HUES6 (cell line): Measurements from ENCODE around the gene TMEM269.

Source experiments
- H3K27ac ChIP-seq: 2 replicates; pipeline ENCODE4 v1.7.0; 2013; ENCODE audit warnings: low read depth, mild to moderate bottlenecking, low read length, inconsistent platforms
- H3K27me3 ChIP-seq: 2 replicates; pipeline ENCODE4 v1.6.1; 2013; ENCODE audit warnings: low read length; ENCODE audit not compliant: control insufficient read depth, insufficient read depth
- H3K36me3 ChIP-seq: 2 replicates; pipeline ENCODE4 v1.6.1; 2013; ENCODE audit warnings: low read length; ENCODE audit not compliant: control insufficient read depth, insufficient read depth
- H3K4me1 ChIP-seq: 2 replicates; pipeline ENCODE4 v1.6.1; 2013; ENCODE audit warnings: low read length; ENCODE audit not compliant: control insufficient read depth, insufficient read depth
- H3K4me3 ChIP-seq: 2 replicates; pipeline ENCODE4 v1.5.1; 2013; ENCODE audit warnings: low read depth, low read length
- H3K9ac ChIP-seq: one replicate; pipeline ENCODE4 v1.6.1; 2013; ENCODE audit warnings: mild to moderate bottlenecking, low read length
- H3K9me3 ChIP-seq: 2 replicates; pipeline ENCODE4 v1.6.1; 2013; ENCODE audit warnings: low read depth, low read length; ENCODE audit not compliant: control insufficient read depth, insufficient read depth

TMEM269 gene

DNA sequence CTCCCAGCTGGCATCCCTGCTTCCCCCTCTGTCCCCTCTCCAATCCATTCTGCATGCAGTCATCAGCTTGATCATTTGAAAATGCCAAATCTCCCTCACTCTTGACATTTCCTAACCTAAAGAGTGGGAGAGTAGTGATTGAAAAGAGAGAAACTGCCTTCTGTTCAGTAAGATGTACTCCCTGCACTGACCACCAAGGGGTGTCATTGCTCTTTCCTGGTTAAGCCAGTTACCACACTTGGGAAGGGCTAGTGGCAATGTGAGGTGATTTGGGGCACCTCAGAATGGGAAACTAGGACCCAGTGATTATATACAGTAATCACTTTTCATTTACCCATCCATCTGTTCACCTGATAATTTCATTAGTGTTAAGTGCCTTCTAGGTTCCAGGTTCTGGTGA, 6.9 kb upstream of the TMEM269 start:
- no peaks in the 10 kb centered on the region for H3K4me1 ChIP-seq
- no peaks in the 10 kb centered on the region for H3K27me3 ChIP-seq
- H3K27ac ChIP-seq: no peak overlapping the region
- no peaks in the 10 kb centered on the region for H3K9me3 ChIP-seq
- peaks cover 83% of the 10 kb centered on the region for H3K36me3 ChIP-seq
- no peak overlapping the region for H3K9ac ChIP-seq
- no peak overlapping the region for H3K4me3 ChIP-seq

DNA sequence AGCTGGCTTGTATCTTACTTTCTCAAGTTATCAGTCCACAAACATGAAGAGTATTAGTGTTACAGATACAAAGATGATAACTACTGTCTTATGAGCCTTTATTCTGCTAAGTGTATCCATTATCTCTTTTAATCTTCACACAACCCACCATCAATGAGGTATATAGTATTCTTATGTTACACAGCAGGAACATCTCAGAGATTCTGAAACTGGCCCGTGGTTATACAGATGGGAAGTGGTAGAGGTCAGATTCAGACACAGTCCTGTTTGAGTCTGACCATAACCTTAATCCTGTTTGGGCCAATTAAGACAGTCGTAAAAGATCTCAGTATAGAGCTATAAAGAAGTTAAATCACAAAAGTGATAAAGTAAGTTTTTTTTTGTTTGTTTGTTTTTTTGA, 5.1 kb upstream of the TMEM269 start:
- no peak overlapping the region for H3K9ac ChIP-seq
- H3K27ac ChIP-seq: no peak overlapping the region
- H3K27me3 ChIP-seq: no peaks in the 10 kb centered on the region
- H3K4me3 ChIP-seq: no peak overlapping the region
- H3K4me1 ChIP-seq: no peaks in the 10 kb centered on the region
- no peaks in the 10 kb centered on the region for H3K9me3 ChIP-seq
- H3K36me3 ChIP-seq: peaks cover 77% of the 10 kb centered on the region

DNA sequence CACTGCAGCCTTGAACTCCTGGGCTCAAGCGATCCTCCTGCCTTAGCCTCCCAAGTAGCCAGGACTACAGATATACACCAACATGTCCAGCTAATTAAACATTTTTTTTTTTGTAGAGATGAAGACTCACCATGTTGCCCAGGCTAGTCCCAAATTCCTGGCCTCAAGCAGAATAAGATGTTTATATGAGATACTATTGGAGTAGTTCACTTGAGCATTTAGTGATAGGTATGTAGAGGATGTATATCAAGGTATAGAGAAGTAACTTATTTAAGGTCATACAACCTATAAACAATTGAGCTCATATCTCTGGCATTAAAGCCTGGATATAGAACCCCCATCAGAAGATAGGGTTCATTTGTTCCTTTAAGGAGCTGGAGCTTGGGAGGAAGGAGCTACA, 4.6 kb upstream of the TMEM269 start:
- no peak overlapping the region for H3K27ac ChIP-seq
- no peak overlapping the region for H3K4me3 ChIP-seq
- no peak overlapping the region for H3K9ac ChIP-seq
- H3K4me1 ChIP-seq: no peaks in the 10 kb centered on the region
- H3K36me3 ChIP-seq: peaks cover 72% of the 10 kb centered on the region
- H3K27me3 ChIP-seq: no peaks in the 10 kb centered on the region
- H3K9me3 ChIP-seq: no peaks in the 10 kb centered on the region

DNA sequence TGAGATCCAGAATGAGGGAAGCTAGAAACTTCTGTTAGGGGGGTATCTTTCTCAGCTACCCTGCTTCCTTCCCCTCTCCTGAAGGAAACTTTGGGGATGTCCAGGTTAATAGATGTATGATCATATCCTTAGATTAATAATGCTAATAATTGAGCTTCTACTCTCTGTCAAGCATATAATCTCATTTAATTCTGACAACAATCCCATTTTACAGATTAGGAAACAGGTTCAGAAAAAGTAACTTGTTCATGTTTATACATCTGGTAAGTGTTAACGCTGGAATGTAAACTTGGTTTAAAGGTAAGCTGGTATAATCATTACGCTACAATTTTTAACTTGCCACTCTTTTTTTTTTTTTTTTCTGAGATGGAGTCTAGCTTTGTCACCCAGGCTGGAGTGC, 1.7 kb upstream of the TMEM269 start:
- H3K36me3 ChIP-seq: peaks cover 47% of the 10 kb centered on the region
- H3K4me1 ChIP-seq: no peaks in the 10 kb centered on the region
- H3K27ac ChIP-seq: no peak overlapping the region
- H3K27me3 ChIP-seq: no peaks in the 10 kb centered on the region
- H3K9ac ChIP-seq: no peak overlapping the region
- H3K4me3 ChIP-seq: no peak overlapping the region
- H3K9me3 ChIP-seq: no peaks in the 10 kb centered on the region

DNA sequence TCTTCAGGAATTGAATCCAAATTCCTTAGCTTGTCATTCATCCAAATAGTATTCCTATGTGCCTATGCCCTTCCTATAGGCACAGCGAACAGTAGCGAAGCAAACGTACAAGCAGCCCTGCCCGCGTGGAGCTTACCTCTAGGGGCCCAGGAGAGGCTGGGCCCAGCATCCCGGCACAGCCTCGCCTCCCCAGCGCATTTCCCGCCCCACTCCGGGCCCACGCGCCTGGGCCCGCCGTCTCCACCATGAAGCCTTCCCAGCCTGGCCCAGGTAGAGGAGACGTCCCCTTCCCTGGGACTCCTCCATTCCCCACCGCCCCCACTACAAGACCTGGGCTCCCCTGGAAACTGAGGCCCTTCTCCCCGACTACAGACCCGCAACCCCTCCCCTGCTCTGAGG, 245 bp upstream of the TMEM269 start:
- H3K4me3 ChIP-seq: no peak overlapping the region

DNA sequence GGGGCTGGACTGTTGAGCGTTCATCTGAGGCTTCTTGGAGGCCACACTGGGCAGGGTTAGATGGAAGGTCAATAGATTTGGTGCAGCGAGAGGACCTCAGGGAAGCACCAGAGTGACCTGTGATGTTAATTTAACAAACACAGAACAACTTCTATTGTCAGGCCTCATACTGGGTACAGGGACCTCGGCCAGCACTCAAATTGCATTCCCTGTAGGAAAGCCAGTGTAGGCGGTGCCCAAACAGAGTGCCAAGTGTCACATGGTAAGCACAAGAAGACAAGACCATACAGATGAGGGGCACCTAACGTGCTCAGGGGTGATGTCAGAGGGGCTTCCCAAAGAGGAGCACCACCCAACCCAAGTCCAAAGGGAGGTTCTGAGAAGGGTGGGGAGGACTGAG, 1.3 kb downstream of the TMEM269 start:
- Histone ChIP-seq H3K27me3 (no peaks in the 10 kb centered on the region), H3K9ac (no peak overlapping the region), H3K4me3 (no peak overlapping the region), H3K4me1 (no peaks in the 10 kb centered on the region), H3K9me3 (no peaks in the 10 kb centered on the region), H3K36me3 (peaks cover 19% of the 10 kb centered on the region), H3K27ac (no peak overlapping the region)

More for the DNA sequence above, 245 bp upstream of the TMEM269 start:
- H3K9me3 ChIP-seq: no peaks in the 10 kb centered on the region
- H3K4me1 ChIP-seq: no peaks in the 10 kb centered on the region
- peaks cover 34% of the 10 kb centered on the region for H3K36me3 ChIP-seq
- H3K9ac ChIP-seq: no peak overlapping the region
- no peaks in the 10 kb centered on the region for H3K27me3 ChIP-seq
- no peak overlapping the region for H3K27ac ChIP-seq

DNA sequence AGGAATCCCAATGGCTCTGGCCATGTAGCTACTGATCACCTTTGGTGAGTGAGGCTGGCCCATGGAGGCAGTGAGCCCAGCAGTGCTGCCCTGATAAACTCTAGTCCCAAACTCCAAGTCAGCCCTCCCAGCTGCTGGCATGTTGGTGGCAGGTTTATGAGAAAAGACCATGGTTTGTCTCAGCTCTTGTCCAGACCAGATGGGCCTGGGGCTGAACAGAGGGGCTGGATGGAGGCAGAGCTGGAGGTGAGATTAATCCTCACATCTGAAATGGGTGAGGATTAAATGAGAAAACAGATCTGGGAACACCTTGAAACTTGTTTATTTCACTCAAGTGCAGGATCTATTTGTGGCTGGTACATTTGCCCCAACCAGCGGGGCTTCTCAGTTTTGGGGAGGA, 3.2 kb downstream of the TMEM269 start:
- H3K9me3 ChIP-seq: no peaks in the 10 kb centered on the region
- H3K36me3 ChIP-seq: peaks cover 5% of the 10 kb centered on the region
- no peaks in the 10 kb centered on the region for H3K4me1 ChIP-seq
- no peak overlapping the region for H3K4me3 ChIP-seq
- H3K27ac ChIP-seq: no peak overlapping the region
- H3K27me3 ChIP-seq: no peaks in the 10 kb centered on the region
- H3K9ac ChIP-seq: no peak overlapping the region

DNA sequence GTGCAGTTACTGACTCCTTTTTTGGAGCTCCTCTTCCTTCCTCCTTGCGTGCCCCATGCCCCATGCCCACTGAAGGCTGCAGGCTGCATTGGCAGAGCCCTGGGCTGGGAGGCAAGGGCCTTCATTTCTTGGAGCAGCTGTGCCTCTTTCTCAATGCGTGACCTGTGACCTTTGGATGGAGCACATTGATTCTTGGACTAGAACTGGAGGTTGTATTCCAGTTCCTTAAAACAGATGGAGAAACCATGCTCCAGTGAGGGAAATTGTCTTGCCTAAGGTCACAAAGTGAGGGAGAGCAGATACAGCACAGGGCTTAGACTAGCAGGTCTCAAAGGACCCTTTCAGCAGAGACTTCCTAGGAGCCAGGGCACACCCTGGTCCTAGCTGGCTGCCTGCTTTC, 9.0 kb downstream of the TMEM269 start:
- Histone ChIP-seq H3K4me1 (no peaks in the 10 kb centered on the region), H3K9me3 (no peaks in the 10 kb centered on the region), H3K4me3 (no peak overlapping the region), H3K27ac (no peak overlapping the region), H3K36me3 (no peaks in the 10 kb centered on the region), H3K9ac (no peak overlapping the region), H3K27me3 (no peaks in the 10 kb centered on the region)

DNA sequence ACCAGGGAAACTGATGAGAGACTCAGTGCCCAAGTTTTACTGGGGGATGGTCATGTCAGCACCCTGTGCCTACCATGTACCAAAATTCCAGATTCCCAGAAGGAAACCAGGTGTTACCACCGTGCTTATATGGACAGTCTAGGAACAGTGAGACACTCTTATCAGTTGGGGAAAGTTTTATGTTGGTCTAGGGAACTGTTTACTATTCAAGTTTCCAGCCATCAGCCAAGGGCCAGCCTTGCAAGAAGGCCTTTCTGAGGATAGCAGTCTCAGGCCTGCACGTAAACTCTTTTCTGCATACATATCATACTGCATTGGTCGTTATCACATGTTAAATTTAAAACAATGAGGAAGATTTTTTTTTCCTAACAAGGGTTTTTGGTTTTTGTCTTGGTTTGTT, 12.6 kb downstream of the TMEM269 start:
- no peaks in the 10 kb centered on the region for H3K4me1 ChIP-seq
- no peaks in the 10 kb centered on the region for H3K36me3 ChIP-seq
- no peak overlapping the region for H3K4me3 ChIP-seq
- H3K9me3 ChIP-seq: no peaks in the 10 kb centered on the region
- H3K27ac ChIP-seq: no peak overlapping the region
- no peak overlapping the region for H3K9ac ChIP-seq
- H3K27me3 ChIP-seq: no peaks in the 10 kb centered on the region

DNA sequence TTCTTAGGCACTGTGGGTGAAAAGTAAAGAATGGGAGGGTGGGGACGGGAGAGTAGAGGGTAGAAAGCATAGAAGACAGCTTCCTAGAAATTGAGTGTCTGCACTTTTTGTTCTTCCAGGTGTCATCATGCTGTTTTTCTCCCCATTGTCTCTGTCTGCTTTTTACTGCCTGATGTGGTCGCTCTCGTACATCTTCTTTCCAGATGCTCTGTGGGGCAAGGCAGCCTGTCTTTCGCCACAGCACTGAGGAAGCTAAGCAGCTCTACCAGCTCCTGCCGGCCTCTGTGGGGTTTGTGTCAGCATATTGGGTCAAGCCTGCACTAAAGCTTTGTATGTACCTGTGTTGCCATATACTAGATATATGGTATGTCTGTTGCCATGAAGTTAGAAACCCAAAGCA, 13.2 kb downstream of the TMEM269 start:
- no peaks in the 10 kb centered on the region for H3K4me1 ChIP-seq
- H3K4me3 ChIP-seq: no peak overlapping the region
- H3K9me3 ChIP-seq: no peaks in the 10 kb centered on the region
- H3K27ac ChIP-seq: no peak overlapping the region
- H3K36me3 ChIP-seq: no peaks in the 10 kb centered on the region
- no peak overlapping the region for H3K9ac ChIP-seq
- no peaks in the 10 kb centered on the region for H3K27me3 ChIP-seq

DNA sequence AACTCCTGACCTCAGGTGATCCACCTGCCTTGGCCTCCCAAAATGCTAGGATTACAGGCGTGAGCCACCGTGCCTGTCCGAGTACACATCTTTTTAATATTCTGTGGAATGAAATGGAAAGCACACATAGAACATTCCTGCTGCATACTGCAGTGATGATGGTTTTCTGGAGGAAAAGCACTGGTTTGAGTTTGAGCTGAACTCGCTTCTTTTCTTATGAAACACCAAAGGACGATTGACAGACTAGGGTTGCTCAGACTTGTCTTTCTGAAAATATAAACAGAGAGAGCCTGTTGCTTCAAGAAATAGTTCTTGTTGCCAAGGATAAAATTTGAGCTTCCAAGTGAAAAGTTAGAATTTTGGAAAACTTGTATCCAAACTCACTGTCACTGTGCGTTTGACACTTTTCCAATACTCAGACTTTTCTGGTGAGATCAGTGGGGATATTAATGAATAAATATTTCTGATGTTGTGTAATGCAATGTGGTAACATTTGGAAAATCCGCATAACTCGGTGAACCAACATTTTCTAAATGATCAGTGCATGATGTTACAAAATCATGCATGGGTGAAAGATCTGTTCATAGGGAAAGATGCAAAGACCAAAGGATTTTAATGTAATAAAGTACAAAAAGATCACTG, 17.2 kb downstream of the TMEM269 start:
- H3K27ac ChIP-seq: no peak overlapping the region
- H3K9me3 ChIP-seq: peaks cover 19% of the 10 kb centered on the region
- no peaks in the 10 kb centered on the region for H3K4me1 ChIP-seq
- H3K9ac ChIP-seq: no peak overlapping the region
- H3K36me3 ChIP-seq: peaks cover 13% of the 10 kb centered on the region
- H3K4me3 ChIP-seq: no peak overlapping the region
- no peaks in the 10 kb centered on the region for H3K27me3 ChIP-seq

DNA sequence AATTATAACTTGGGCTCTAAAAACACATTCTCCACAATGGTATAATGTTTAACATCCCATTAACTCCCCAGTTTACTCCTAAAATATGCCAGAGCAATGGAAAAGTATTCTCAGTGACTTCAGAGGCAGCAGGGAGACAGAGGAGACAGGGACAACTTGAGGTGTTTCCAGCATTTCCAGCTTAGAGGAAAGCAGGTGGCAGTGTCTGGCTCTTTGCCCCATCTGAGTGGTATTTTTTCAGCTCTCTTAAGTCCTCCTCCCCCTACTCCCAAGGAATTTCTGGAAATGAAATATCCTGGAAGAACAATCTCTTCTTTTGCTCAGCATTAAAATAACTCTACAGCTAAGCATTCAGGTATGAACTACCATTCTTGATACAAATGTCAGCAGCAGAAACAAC, 21.4 kb downstream of the TMEM269 start:
- H3K9ac ChIP-seq: no peak overlapping the region
- H3K9me3 ChIP-seq: peaks cover 19% of the 10 kb centered on the region
- no peak overlapping the region for H3K4me3 ChIP-seq
- no peaks in the 10 kb centered on the region for H3K27me3 ChIP-seq
- H3K36me3 ChIP-seq: peaks cover 22% of the 10 kb centered on the region
- H3K4me1 ChIP-seq: no peaks in the 10 kb centered on the region
- no peak overlapping the region for H3K27ac ChIP-seq
